Liver (tissue), 9 donors: ENCODE measurements around the gene THAP2. TPM values are rescaled to one million over a fixed set of nuclear protein-coding genes. Genes with fewer than 3 reads are reported as not detected.
A peak's percentile ranks its signal among the peaks of the same experiment; 100 is the strongest.

Source experiments
- DNase-seq: peaks from one replicate; pipeline ENCODE4 v3.0.0-alpha.2; 2017; ENCODE audit warnings: low spot score
- H3K27ac ChIP-seq, 2 donors: one replicate each; pipeline ENCODE4 v1.7.0; 2013; ENCODE audit warnings: inconsistent platforms in 2 of 2, low read length in 2 of 2, control low read depth in 1 of 2, low read depth in 1 of 2, mild to moderate bottlenecking in 1 of 2
- H3K27me3 ChIP-seq, 4 donors: one replicate each; pipeline versions ENCODE4 v1.6.1 to v1.7.0; 2013; ENCODE audit warnings: low read length in 3 of 4, inconsistent platforms in 1 of 4, mild to moderate bottlenecking in 1 of 4, moderate library complexity in 1 of 4; ENCODE audit not compliant: control insufficient read depth in 4 of 4, insufficient read depth in 4 of 4
- H3K36me3 ChIP-seq, 4 donors: one replicate each; pipeline versions ENCODE4 v1.6.1 to v1.7.0; 2013; ENCODE audit warnings: low read length in 3 of 4, mild to moderate bottlenecking in 3 of 4, low read depth in 1 of 4, moderate library complexity in 1 of 4; ENCODE audit not compliant: control insufficient read depth in 4 of 4, insufficient read depth in 3 of 4
- H3K4me1 ChIP-seq, 4 donors: one replicate each; pipeline versions ENCODE4 v1.6.1 to v1.7.0; 2013; ENCODE audit warnings: low read length in 3 of 4, mild to moderate bottlenecking in 3 of 4, moderate library complexity in 1 of 4; ENCODE audit not compliant: control insufficient read depth in 4 of 4, insufficient read depth in 4 of 4
- H3K4me3 ChIP-seq, 3 donors: one replicate each; pipeline versions ENCODE4 v1.6.1 to v1.7.0; 2013; ENCODE audit warnings: low read length in 3 of 3, control low read depth in 1 of 3, low read depth in 1 of 3, mild to moderate bottlenecking in 1 of 3
- H3K9ac ChIP-seq, 2 donors: one replicate each; pipeline ENCODE4 v1.7.0; 2013; ENCODE audit warnings: low read length in 2 of 2, mild to moderate bottlenecking in 2 of 2, moderate library complexity in 2 of 2, control low read depth in 1 of 2, low read depth in 1 of 2
- H3K9me3 ChIP-seq, 4 donors: one replicate each; pipeline versions ENCODE4 v1.6.1 to v1.7.0; 2013; ENCODE audit warnings: low read length in 3 of 4; ENCODE audit not compliant: control insufficient read depth in 4 of 4
- EGR1 ChIP-seq, 2 donors: IDR thresholded peaks; 2 replicates each; pipeline ENCODE4 v1.6.1; 2016 to 2018; ENCODE audit warnings: antibody characterized with exemption in 2 of 2, low read depth in 2 of 2
- FOXA1 ChIP-seq: IDR thresholded peaks from 2 replicates; pipeline ENCODE4 v1.6.1; 2016; ENCODE audit warnings: antibody characterized with exemption
- FOXA2 ChIP-seq: IDR thresholded peaks from 2 replicates; pipeline ENCODE4 v1.6.1; 2016; ENCODE audit warnings: antibody characterized with exemption
- GABPA ChIP-seq, 2 donors: IDR thresholded peaks in 1 of 2; conservative IDR thresholded peaks in 1 of 2; 2 replicates each; pipeline ENCODE4 v1.6.1; 2016; ENCODE audit warnings: antibody characterized with exemption in 2 of 2, mild to moderate bottlenecking in 1 of 2, moderate library complexity in 1 of 2
- HNF4A ChIP-seq, 2 donors: conservative IDR thresholded peaks; 2 replicates each; pipeline ENCODE4 v1.6.1; 2016; ENCODE audit warnings: antibody characterized with exemption in 2 of 2, mild to moderate bottlenecking in 2 of 2
- HNF4G ChIP-seq: IDR thresholded peaks from 2 replicates; pipeline ENCODE4 v1.6.1; 2016; ENCODE audit warnings: antibody characterized with exemption
- JUND ChIP-seq, 2 donors: IDR thresholded peaks; 2 replicates each; pipeline ENCODE4 v1.6.1; 2016; ENCODE audit warnings: antibody characterized with exemption in 2 of 2
- NR2F2 ChIP-seq: IDR thresholded peaks from 2 replicates; pipeline ENCODE4 v1.6.1; 2016; ENCODE audit warnings: antibody characterized with exemption
- RAD21 ChIP-seq, 2 donors: IDR thresholded peaks; 2 replicates each; pipeline ENCODE4 v1.6.1; 2016; ENCODE audit warnings: antibody characterized with exemption in 2 of 2, mild to moderate bottlenecking in 2 of 2
- REST ChIP-seq: IDR thresholded peaks from 2 replicates; pipeline ENCODE4 v1.6.1; 2016; ENCODE audit warnings: antibody characterized with exemption, mild to moderate bottlenecking
- RXRA ChIP-seq, 2 donors: IDR thresholded peaks; 2 replicates each; pipeline ENCODE4 v1.6.1; 2017 to 2018; ENCODE audit warnings: antibody characterized with exemption in 2 of 2, mild to moderate bottlenecking in 1 of 2
- SP1 ChIP-seq: IDR thresholded peaks from 2 replicates; pipeline ENCODE4 v1.6.1; 2018; ENCODE audit warnings: antibody characterized with exemption, mild to moderate bottlenecking
- TAF1 ChIP-seq: conservative IDR thresholded peaks from 2 replicates; pipeline ENCODE4 v1.6.1; 2016; ENCODE audit warnings: antibody characterized with exemption, mild to moderate bottlenecking
- YY1 ChIP-seq: IDR thresholded peaks from 2 replicates; pipeline ENCODE4 v1.6.1; 2016; ENCODE audit warnings: antibody characterized with exemption, mild to moderate bottlenecking
- ZBTB33 ChIP-seq: IDR thresholded peaks from 2 replicates; pipeline ENCODE4 v1.6.1; 2016; ENCODE audit warnings: antibody characterized with exemption
- WGBS: extraction: QIAGEN DNeasy Blood & Tissue Kit; methylation state at CpG from one replicate; pipeline ENCODE4 v1.1.7; 2013; 5-methylcytosine and 5-hydroxymethylcytosine counted together
- polyA plus RNA-seq, 2 donors: library from polyadenylated mRNA; stranded (reverse) in 1 of 2; unstranded in 1 of 2; fragments of 200-250 nt in 1 of 2; fragments of >200 nt in 1 of 2; fragmentation: Nextera tagmentation in 1 of 2; extraction: Ambion mirVana in 1 of 2; gene quantifications; one replicate each; pipeline versions ENCODE4 v1.2.1 to v1.2.3, GENCODE V29; 2013 to 2015
- total RNA-seq, 2 donors: library from RNA; depleted of rRNA; stranded (reverse); fragments of >200 nt; gene quantifications; one replicate each; pipeline ENCODE4 v1.2.3, GENCODE V29; 2014
- TF ChIP-seq, protein P1 (sequence below): IDR thresholded peaks from 2 replicates; pipeline ENCODE4 v1.6.1; 2016; ENCODE audit warnings: antibody characterized with exemption
- TF ChIP-seq, protein P2 (sequence below): IDR thresholded peaks from 2 replicates; pipeline ENCODE4 v1.6.1; 2016; ENCODE audit warnings: antibody characterized with exemption
- TF ChIP-seq, protein P3 (sequence below): fragments of 150-350 bp; IDR thresholded peaks from 2 replicates; pipeline ENCODE4 v1.5.1; 2017; ENCODE audit warnings: improper control_type of control experiment, low read depth, low read length; ENCODE audit not compliant: missing input control
- donor health status: healthy.
- donor health status: healthy.
- donor health status: healthy.
- donor health status: healthy.
- donor health status: healthy.

Gene THAP2
- total RNA-seq (1 to 10 TPM; 1.5 TPM), polyA plus RNA-seq (1 to 10 TPM in 1 of 2 donors, under 1 TPM in 1; 0.82 to 2.5 TPM)

DNA sequence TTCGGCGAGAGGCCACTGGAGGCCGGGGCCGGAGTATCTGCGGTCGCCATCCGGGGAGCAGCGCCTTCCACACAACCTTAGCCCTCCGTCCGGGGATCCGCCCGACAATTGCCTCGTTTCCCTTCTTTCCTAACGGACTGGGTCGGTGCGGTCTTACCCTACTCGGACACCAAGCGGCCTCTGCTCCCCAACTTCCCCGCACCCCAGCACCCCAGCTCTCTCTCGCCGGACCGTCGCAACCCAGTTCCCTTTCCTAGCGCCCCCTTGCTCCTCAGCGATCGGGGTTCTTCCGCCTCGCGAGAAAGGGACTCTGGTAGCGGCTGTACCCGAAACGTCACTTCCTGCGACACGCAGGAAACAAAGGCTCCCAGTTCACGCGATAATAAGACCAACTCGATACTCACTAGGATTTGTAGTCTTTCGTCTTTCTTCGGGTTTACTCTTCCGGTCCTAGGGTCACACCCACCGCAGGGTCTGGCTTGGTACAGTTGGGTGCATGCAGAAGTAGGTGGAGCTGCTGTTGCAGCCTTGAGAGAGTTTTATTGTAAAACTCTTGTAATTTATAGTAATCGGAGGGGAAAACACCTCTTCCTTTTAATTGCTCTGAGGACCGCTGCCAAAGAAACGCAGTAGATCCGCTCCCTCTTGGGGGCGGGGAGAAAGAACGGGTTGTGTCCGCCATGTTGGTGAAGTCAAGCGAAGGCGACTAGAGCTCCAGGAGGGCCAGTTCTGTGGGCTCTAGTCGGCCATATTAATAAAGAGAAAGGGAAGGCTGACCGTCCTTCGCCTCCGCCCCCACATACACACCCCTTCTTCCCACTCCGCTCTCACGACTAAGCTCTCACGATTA, at the start of gene THAP2, which contains the start of gene ZFC3H1:
Gene THAP2 (plus strand): TSS at position 741 of the 850 bp plus-strand sequence. CDS start 209 bp downstream, outside the sequence.
Gene ZFC3H1 (minus strand): TSS at position 288 of the 850 bp plus-strand sequence. CDS start 238 bp downstream, at position 50.
- Histone ChIP-seq H3K4me1 (peaks cover 6 to 23% (median 13%) of the 10 kb centered on the region in 4 donors), H3K9ac (peak within 1 kb of the TSS; percentile 82 to 96), H3K9me3 (no peaks in the 10 kb centered on the region), H3K27ac (peak within 1 kb of the TSS; percentile 97 to 99), H3K27me3 (no peaks in the 10 kb centered on the region), H3K36me3 (peaks cover 1 to 12% (median 7%) of the 10 kb centered on the region in 4 donors), H3K4me3 (peak within 1 kb of the TSS; percentile 79 to 97 (median 93))
- no peak for TF ChIP-seq HNF4G
- TF ChIP-seq SP1, result peak; percentile 24
- TF ChIP-seq FOXA2, result no peak
- TF ChIP-seq, protein P1, sequence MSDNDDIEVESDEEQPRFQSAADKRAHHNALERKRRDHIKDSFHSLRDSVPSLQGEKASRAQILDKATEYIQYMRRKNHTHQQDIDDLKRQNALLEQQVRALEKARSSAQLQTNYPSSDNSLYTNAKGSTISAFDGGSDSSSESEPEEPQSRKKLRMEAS, result no peak
- TF ChIP-seq TAF1, result peak; percentile 48
- TF ChIP-seq REST, result peak; percentile 30
- no peak for TF ChIP-seq FOXA1
- TF ChIP-seq GABPA (IDR thresholded peaks at IDR 0.05 in 1 of 2, conservative IDR thresholded peaks at IDR 0.05 in 1 of 2), result peak; percentile 94 to 97
- TF ChIP-seq, protein P2, sequence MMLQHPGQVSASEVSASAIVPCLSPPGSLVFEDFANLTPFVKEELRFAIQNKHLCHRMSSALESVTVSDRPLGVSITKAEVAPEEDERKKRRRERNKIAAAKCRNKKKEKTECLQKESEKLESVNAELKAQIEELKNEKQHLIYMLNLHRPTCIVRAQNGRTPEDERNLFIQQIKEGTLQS, result no peak
- TF ChIP-seq HNF4A (conservative IDR thresholded peaks at IDR 0.05), result peak; percentile 47 to 49
- TF ChIP-seq ZBTB33, result peak; percentile 100
- peak in 1 of 2 donors; percentile 16 for TF ChIP-seq JUND (IDR thresholded peaks at IDR 0.05)
- TF ChIP-seq, protein P3, sequence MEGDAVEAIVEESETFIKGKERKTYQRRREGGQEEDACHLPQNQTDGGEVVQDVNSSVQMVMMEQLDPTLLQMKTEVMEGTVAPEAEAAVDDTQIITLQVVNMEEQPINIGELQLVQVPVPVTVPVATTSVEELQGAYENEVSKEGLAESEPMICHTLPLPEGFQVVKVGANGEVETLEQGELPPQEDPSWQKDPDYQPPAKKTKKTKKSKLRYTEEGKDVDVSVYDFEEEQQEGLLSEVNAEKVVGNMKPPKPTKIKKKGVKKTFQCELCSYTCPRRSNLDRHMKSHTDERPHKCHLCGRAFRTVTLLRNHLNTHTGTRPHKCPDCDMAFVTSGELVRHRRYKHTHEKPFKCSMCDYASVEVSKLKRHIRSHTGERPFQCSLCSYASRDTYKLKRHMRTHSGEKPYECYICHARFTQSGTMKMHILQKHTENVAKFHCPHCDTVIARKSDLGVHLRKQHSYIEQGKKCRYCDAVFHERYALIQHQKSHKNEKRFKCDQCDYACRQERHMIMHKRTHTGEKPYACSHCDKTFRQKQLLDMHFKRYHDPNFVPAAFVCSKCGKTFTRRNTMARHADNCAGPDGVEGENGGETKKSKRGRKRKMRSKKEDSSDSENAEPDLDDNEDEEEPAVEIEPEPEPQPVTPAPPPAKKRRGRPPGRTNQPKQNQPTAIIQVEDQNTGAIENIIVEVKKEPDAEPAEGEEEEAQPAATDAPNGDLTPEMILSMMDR, result no peak
- no peak for TF ChIP-seq RAD21 (IDR thresholded peaks at IDR 0.05)
- TF ChIP-seq EGR1 (IDR thresholded peaks at IDR 0.05; ENCODE audit: low read depth in 2 of 2), result peak; percentile 67 to 88
- TF ChIP-seq NR2F2, result no peak
- peak; percentile 100 for TF ChIP-seq YY1
- TF ChIP-seq RXRA (IDR thresholded peaks at IDR 0.05), result peak in 1 of 2 donors; percentile 38
- WGBS, result under 1% methylated on average over 57 of the region's 57 CpGs
- DNase-seq, result peak; percentile 90
